ENCODE results near the gene CDH23.

The CDH23 gene

DNA sequence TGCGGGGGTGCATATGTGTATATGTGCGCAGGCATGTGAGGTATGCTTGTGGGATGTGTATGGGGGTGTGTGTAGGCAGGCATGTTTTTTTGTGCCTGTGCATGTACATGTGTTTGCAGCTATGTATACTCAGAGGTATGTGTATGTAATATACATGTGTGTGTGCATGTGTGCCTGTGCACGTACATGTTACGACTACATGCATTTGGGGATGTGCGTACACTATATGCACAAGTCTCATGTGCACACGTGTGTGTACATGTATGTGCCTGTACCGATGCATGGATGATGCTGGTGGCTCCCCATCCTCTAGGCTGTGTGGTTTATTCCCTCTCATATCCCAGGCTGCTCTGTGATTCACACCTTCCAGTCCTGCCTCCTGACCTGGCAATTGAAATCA, 253.7 kb downstream of the CDH23 start:
- Histone ChIP-seq H3K27me3 (ENCODE audit: control insufficient read depth, insufficient read depth, low read length, poor library complexity, severe bottlenecking) (peaks cover 2% of the 10 kb centered on the region), H3K4me3 (ENCODE audit: insufficient read depth, low read depth, low read length) (no peak overlapping the region), H3K36me3 (ENCODE audit: control insufficient read depth, insufficient read depth, low read length) (no peaks in the 10 kb centered on the region), H3K9me3 (ENCODE audit: control insufficient read depth, low read length) (no peaks in the 10 kb centered on the region), H3K4me1 (ENCODE audit: control insufficient read depth, insufficient read depth, low read length) (peaks cover 2% of the 10 kb centered on the region), H3K27ac (ENCODE audit: insufficient read depth, low read depth, low read length, poor library complexity, severe bottlenecking) (no peak overlapping the region)
- 97% methylated on average over 7 of the region's 7 CpGs for WGBS, 2 experiments

GRCh38 chr10:71651428-71651827, 254.7 kb downstream of the CDH23 start:
- Histone ChIP-seq H3K9me3 (ENCODE audit: control insufficient read depth, low read length) (no peaks in the 10 kb centered on the region), H3K27me3 (ENCODE audit: control insufficient read depth, insufficient read depth, low read length, poor library complexity, severe bottlenecking) (peaks cover 4% of the 10 kb centered on the region), H3K4me3 (ENCODE audit: insufficient read depth, low read depth, low read length) (no peak overlapping the region), H3K27ac (ENCODE audit: insufficient read depth, low read depth, low read length, poor library complexity, severe bottlenecking) (no peak overlapping the region), H3K36me3 (ENCODE audit: control insufficient read depth, insufficient read depth, low read length) (no peaks in the 10 kb centered on the region), H3K4me1 (ENCODE audit: control insufficient read depth, insufficient read depth, low read length) (peaks cover 3% of the 10 kb centered on the region)
- WGBS, 2 experiments, result 93% methylated on average over 4 to 6 of the region's 6 CpGs

- 86 to 89% methylated on average over 4 of the region's 4 CpGs for WGBS, 2 experiments
- Histone ChIP-seq H3K36me3 (ENCODE audit: control insufficient read depth, insufficient read depth, low read length) (no peaks in the 10 kb centered on the region), H3K27me3 (ENCODE audit: control insufficient read depth, insufficient read depth, low read length, poor library complexity, severe bottlenecking) (peaks cover 4% of the 10 kb centered on the region)
Measured at GRCh38 chr10:71651928-71652327, 255.2 kb downstream of the CDH23 start.

GRCh38 chr10:71653044-71653443, 256.3 kb downstream of the CDH23 start:
- no peaks in the 10 kb centered on the region for H3K36me3 ChIP-seq (ENCODE audit: control insufficient read depth, insufficient read depth, low read length)
- peaks cover 4% of the 10 kb centered on the region for H3K27me3 ChIP-seq (ENCODE audit: control insufficient read depth, insufficient read depth, low read length, poor library complexity, severe bottlenecking)
- no peaks in the 10 kb centered on the region for H3K9me3 ChIP-seq (ENCODE audit: control insufficient read depth, low read length)
- no peak overlapping the region for H3K4me3 ChIP-seq (ENCODE audit: insufficient read depth, low read depth, low read length)
- 88 to 94% methylated on average over 1 of the region's 1 CpG for WGBS, 2 experiments
- no peak overlapping the region for H3K27ac ChIP-seq (ENCODE audit: insufficient read depth, low read depth, low read length, poor library complexity, severe bottlenecking)
- H3K4me1 ChIP-seq (ENCODE audit: control insufficient read depth, insufficient read depth, low read length), result peaks cover 16% of the 10 kb centered on the region

More at GRCh38 chr10:71651928-71652327, 255.2 kb downstream of the CDH23 start:
- Histone ChIP-seq H3K4me1 (ENCODE audit: control insufficient read depth, insufficient read depth, low read length) (peaks cover 8% of the 10 kb centered on the region), H3K27ac (ENCODE audit: insufficient read depth, low read depth, low read length, poor library complexity, severe bottlenecking) (no peak overlapping the region), H3K4me3 (ENCODE audit: insufficient read depth, low read depth, low read length) (no peak overlapping the region), H3K9me3 (ENCODE audit: control insufficient read depth, low read length) (no peaks in the 10 kb centered on the region)

DNA sequence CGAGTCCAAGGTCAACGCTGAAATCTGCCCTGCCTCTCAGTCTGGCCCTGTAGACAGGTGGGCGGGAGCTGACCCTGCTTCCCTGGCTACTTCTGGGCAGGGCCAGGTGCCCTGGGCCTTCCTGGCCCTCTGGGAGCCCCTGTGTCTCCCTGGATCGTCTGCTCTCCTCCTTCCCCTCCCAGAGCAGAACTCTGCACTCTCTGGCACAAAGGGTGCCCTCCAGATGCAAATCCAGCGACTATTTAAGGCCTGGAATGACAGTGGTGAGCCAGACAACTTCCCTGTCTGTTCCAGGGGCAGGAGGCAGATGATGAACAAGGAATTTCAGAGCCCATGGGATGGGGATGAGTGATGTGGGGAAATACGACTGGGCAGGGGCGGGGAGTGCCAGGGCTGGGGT, 259.5 kb downstream of the CDH23 start:
- no peak overlapping the region for H3K4me3 ChIP-seq (ENCODE audit: insufficient read depth, low read depth, low read length)
- H3K36me3 ChIP-seq (ENCODE audit: control insufficient read depth, insufficient read depth, low read length), result no peaks in the 10 kb centered on the region
- no peak overlapping the region for H3K27ac ChIP-seq (ENCODE audit: insufficient read depth, low read depth, low read length, poor library complexity, severe bottlenecking)
- H3K27me3 ChIP-seq (ENCODE audit: control insufficient read depth, insufficient read depth, low read length, poor library complexity, severe bottlenecking), result peaks cover 7% of the 10 kb centered on the region
- 86 to 93% methylated on average over 7 of the region's 7 CpGs for WGBS, 2 experiments
- H3K9me3 ChIP-seq (ENCODE audit: control insufficient read depth, low read length), result no peaks in the 10 kb centered on the region
- H3K4me1 ChIP-seq (ENCODE audit: control insufficient read depth, insufficient read depth, low read length), result peaks cover 34% of the 10 kb centered on the region

GRCh38 chr10:71657604-71658466, 261.1 kb downstream of the CDH23 start:
- H3K4me3 ChIP-seq (ENCODE audit: insufficient read depth, low read depth, low read length), result no peak overlapping the region
- H3K27ac ChIP-seq (ENCODE audit: insufficient read depth, low read depth, low read length, poor library complexity, severe bottlenecking), result peak overlapping the region; percentile 56
- H3K9me3 ChIP-seq (ENCODE audit: control insufficient read depth, low read length), result no peaks in the 10 kb centered on the region

DNA sequence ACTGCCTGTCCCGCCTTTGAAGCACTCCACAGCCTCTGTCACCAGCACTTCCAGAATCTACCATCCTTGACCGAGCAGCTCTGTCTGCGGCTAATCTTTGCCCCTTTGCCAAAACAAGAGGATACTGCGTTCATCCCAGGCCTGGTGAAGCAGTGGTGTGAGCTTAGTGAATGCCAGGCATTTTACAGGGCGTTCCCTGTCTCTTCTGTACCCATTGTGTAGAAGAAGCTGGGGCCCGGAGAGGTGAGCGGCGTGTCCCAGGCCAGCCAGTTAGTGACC, 261.7 kb downstream of the CDH23 start:
- Histone ChIP-seq H3K27me3 (ENCODE audit: control insufficient read depth, insufficient read depth, low read length, poor library complexity, severe bottlenecking) (peaks cover 7% of the 10 kb centered on the region), H3K4me3 (ENCODE audit: insufficient read depth, low read depth, low read length) (no peak overlapping the region), H3K4me1 (ENCODE audit: control insufficient read depth, insufficient read depth, low read length) (peaks cover 36% of the 10 kb centered on the region), H3K36me3 (ENCODE audit: control insufficient read depth, insufficient read depth, low read length) (no peaks in the 10 kb centered on the region), H3K9me3 (ENCODE audit: control insufficient read depth, low read length) (no peaks in the 10 kb centered on the region), H3K27ac (ENCODE audit: insufficient read depth, low read depth, low read length, poor library complexity, severe bottlenecking) (no peak overlapping the region)
- WGBS, 2 experiments, result 56 to 59% methylated on average over 8 of the region's 8 CpGs

More at GRCh38 chr10:71657604-71658466, 261.1 kb downstream of the CDH23 start:
- Histone ChIP-seq H3K27me3 (ENCODE audit: control insufficient read depth, insufficient read depth, low read length, poor library complexity, severe bottlenecking) (peaks cover 7% of the 10 kb centered on the region), H3K36me3 (ENCODE audit: control insufficient read depth, insufficient read depth, low read length) (no peaks in the 10 kb centered on the region), H3K4me1 (ENCODE audit: control insufficient read depth, insufficient read depth, low read length) (peaks cover 36% of the 10 kb centered on the region)
- 7% methylated on average over 15 to 16 of the region's 16 CpGs for WGBS, 2 experiments

DNA sequence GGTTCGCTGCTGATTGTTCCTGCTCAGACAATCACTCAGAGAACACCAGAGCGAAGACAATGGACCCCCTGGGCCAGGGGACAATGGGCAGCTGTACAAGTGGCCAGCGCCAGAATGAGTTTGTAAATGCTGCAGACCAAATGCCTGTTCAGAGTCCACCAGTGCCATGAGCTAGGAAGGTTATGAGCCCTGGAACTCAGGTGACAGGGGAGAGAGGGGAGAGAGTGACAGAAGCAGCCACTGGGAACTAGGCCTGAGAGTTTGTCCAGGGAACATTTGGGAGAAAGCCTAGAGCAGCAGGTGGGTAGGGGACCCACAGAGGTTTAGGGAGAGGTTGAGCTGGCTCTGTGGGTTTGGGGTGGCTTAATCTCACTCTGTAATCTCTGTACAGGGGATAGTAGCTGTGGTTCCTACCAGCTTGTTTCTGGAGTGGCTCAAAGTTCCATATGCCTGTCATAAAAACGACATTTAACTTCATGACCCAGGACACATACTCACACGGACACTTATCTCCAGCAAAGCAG, 262.5 kb downstream of the CDH23 start:
- H3K27me3 ChIP-seq (ENCODE audit: control insufficient read depth, insufficient read depth, low read length, poor library complexity, severe bottlenecking), result peaks cover 7% of the 10 kb centered on the region
- H3K27ac ChIP-seq (ENCODE audit: insufficient read depth, low read depth, low read length, poor library complexity, severe bottlenecking), result no peak overlapping the region
- WGBS, 2 experiments, result 41 to 44% methylated on average over 5 of the region's 5 CpGs
- no peaks in the 10 kb centered on the region for H3K9me3 ChIP-seq (ENCODE audit: control insufficient read depth, low read length)
- no peaks in the 10 kb centered on the region for H3K36me3 ChIP-seq (ENCODE audit: control insufficient read depth, insufficient read depth, low read length)
- no peak overlapping the region for H3K4me3 ChIP-seq (ENCODE audit: insufficient read depth, low read depth, low read length)
- peaks cover 36% of the 10 kb centered on the region for H3K4me1 ChIP-seq (ENCODE audit: control insufficient read depth, insufficient read depth, low read length)

DNA sequence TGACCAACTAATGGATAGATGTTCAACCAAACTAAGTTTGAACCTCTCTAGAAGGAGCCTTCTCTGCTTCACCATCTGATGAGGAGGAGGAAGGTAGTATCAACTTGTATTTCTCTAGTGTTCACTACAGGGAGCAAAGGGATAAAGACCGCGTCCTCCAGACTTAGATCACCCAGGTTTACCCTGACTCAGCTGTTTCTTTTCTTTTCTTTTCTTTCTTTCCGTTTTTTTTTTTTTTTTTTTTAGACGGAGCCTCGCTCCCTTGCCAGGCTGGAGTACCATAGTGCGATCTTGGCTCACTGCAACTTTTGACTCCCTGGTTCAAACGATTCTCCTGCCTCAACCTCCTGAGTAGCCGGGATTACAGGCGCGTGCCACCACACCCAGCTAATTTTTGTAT, 263.0 kb downstream of the CDH23 start:
- Histone ChIP-seq H3K9me3 (ENCODE audit: control insufficient read depth, low read length) (no peaks in the 10 kb centered on the region), H3K4me1 (ENCODE audit: control insufficient read depth, insufficient read depth, low read length) (peaks cover 36% of the 10 kb centered on the region), H3K27ac (ENCODE audit: insufficient read depth, low read depth, low read length, poor library complexity, severe bottlenecking) (no peak overlapping the region), H3K4me3 (ENCODE audit: insufficient read depth, low read depth, low read length) (no peak overlapping the region), H3K36me3 (ENCODE audit: control insufficient read depth, insufficient read depth, low read length) (no peaks in the 10 kb centered on the region), H3K27me3 (ENCODE audit: control insufficient read depth, insufficient read depth, low read length, poor library complexity, severe bottlenecking) (peaks cover 7% of the 10 kb centered on the region)
- 75 to 80% methylated on average over 10 of the region's 10 CpGs for WGBS, 2 experiments

GRCh38 chr10:71660313-71660712, 263.6 kb downstream of the CDH23 start:
- WGBS, 2 experiments, result 97 to 98% methylated on average over 4 of the region's 4 CpGs

More at GRCh38 chr10:71660313-71660712, 263.6 kb downstream of the CDH23 start:
- Histone ChIP-seq H3K4me3 (ENCODE audit: insufficient read depth, low read depth, low read length) (no peak overlapping the region), H3K36me3 (ENCODE audit: control insufficient read depth, insufficient read depth, low read length) (no peaks in the 10 kb centered on the region), H3K27me3 (ENCODE audit: control insufficient read depth, insufficient read depth, low read length, poor library complexity, severe bottlenecking) (peaks cover 6% of the 10 kb centered on the region), H3K9me3 (ENCODE audit: control insufficient read depth, low read length) (no peaks in the 10 kb centered on the region), H3K4me1 (ENCODE audit: control insufficient read depth, insufficient read depth, low read length) (peaks cover 37% of the 10 kb centered on the region), H3K27ac (ENCODE audit: insufficient read depth, low read depth, low read length, poor library complexity, severe bottlenecking) (no peak overlapping the region)

All from ectodermal cell (in vitro differentiated cells).